Muscle layer of colon (tissue), 2 donors: ENCODE data around the gene IGSF5.

Source experiments
- H3K27ac ChIP-seq: one replicate; pipeline ENCODE4 v1.7.0; 2013; ENCODE audit warnings: low read depth, mild to moderate bottlenecking, low read length, moderate library complexity
- H3K27me3 ChIP-seq, 2 donors: one replicate each; pipeline ENCODE4 v1.7.0; 2013; ENCODE audit warnings: low read length in 2 of 2, mild to moderate bottlenecking in 2 of 2; ENCODE audit not compliant: insufficient read depth in 2 of 2, control insufficient read depth in 1 of 2
- H3K36me3 ChIP-seq: one replicate; pipeline ENCODE4 v1.7.0; 2013; ENCODE audit warnings: mild to moderate bottlenecking, low read length; ENCODE audit not compliant: insufficient read depth
- H3K4me1 ChIP-seq: one replicate; pipeline ENCODE4 v1.7.0; 2013; ENCODE audit warnings: mild to moderate bottlenecking, low read length; ENCODE audit not compliant: insufficient read depth
- H3K4me3 ChIP-seq, 2 donors: one replicate each; pipeline ENCODE4 v1.7.0; 2013; ENCODE audit warnings: low read length in 2 of 2, low read depth in 1 of 2, mild to moderate bottlenecking in 1 of 2, moderate library complexity in 1 of 2
- H3K9ac ChIP-seq: one replicate; pipeline ENCODE4 v1.7.0; 2013; ENCODE audit warnings: low read length
- H3K9me3 ChIP-seq: one replicate; pipeline ENCODE4 v1.7.0; 2013; ENCODE audit warnings: mild to moderate bottlenecking, low read length
- donor health status: abdominal sarcoma.
- donor health status: Adenocarcinoma of cecum.

IGSF5 gene

DNA sequence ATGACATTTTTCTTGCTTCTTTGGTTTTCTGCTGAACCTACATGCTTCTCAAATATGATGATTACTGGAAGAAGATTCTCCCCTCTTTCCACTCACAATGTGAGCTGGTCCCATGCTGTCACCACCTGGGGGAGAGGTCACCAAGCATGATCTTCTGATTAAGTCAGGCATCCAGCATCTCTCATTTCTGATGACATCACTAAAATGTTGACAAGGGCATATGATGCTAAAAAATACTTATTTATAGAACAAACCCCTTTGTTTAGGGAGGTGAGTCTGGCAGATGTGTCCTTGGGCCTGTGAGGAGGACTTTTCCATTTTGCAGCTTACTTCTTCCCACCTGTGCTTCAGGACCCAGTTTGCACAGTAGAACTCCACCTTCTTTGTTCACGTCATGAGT is 80.3 kb downstream of the IGSF5 start:
- no peaks in the 10 kb centered on the region for H3K27me3 ChIP-seq
- H3K27ac ChIP-seq = no peak overlapping the region
- H3K9ac ChIP-seq = no peak overlapping the region
- no peaks in the 10 kb centered on the region for H3K36me3 ChIP-seq
- no peak overlapping the region for H3K4me3 ChIP-seq
- H3K4me1 ChIP-seq = no peaks in the 10 kb centered on the region
- no peaks in the 10 kb centered on the region for H3K9me3 ChIP-seq

DNA sequence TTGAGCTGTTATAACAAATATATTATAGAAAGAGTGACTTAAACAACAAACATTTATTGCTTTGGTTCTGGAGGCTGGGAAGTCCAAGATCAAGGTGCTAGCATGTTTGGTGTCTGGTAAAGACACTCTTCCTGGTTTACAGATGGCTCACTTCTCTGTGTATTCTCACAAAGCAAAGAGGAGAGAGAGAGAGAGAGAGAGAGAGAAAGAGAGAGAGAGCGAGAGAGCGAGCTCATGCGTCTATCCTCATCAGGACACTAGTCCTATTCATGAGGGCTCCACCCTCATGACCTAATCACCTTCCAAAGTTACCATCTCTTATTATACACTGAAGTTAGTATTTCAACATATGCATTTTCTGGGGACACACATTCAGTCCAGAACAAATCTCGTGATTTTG is 89.6 kb downstream of the IGSF5 start:
- H3K27me3 ChIP-seq = no peaks in the 10 kb centered on the region
- no peak overlapping the region for H3K27ac ChIP-seq
- H3K9ac ChIP-seq = no peak overlapping the region
- no peaks in the 10 kb centered on the region for H3K36me3 ChIP-seq
- H3K9me3 ChIP-seq = no peaks in the 10 kb centered on the region
- no peaks in the 10 kb centered on the region for H3K4me1 ChIP-seq
- no peak overlapping the region for H3K4me3 ChIP-seq

DNA sequence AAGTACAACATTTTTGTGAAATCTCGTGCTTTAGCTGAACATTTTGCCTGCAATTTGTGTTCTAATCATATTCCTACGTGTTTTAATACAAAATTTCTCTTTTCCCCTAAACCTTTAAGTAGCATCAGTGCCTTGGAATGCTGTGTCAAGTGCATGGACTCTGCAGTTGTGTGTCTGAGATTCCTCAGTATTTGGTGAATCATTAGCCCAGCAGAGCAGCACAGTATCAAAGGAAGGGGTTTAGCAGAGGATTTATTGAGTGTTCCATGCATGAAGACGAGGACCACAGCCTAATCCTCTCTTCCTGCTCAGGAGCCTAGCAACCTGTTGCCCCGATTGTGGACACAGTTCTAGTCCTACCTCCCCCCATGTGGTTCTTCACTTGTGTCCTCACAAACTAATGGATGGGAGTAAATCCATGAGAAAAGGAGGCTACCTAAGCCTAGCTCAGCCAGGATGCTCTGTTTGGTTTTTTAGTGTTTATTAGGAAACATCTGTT is 92.9 kb downstream of the IGSF5 start:
- no peak overlapping the region for H3K9ac ChIP-seq
- H3K36me3 ChIP-seq = no peaks in the 10 kb centered on the region
- H3K27me3 ChIP-seq = peaks cover 0 to 3% of the 10 kb centered on the region in 2 donors
- H3K27ac ChIP-seq = no peak overlapping the region
- no peak overlapping the region for H3K4me3 ChIP-seq
- no peaks in the 10 kb centered on the region for H3K9me3 ChIP-seq
- no peaks in the 10 kb centered on the region for H3K4me1 ChIP-seq

DNA sequence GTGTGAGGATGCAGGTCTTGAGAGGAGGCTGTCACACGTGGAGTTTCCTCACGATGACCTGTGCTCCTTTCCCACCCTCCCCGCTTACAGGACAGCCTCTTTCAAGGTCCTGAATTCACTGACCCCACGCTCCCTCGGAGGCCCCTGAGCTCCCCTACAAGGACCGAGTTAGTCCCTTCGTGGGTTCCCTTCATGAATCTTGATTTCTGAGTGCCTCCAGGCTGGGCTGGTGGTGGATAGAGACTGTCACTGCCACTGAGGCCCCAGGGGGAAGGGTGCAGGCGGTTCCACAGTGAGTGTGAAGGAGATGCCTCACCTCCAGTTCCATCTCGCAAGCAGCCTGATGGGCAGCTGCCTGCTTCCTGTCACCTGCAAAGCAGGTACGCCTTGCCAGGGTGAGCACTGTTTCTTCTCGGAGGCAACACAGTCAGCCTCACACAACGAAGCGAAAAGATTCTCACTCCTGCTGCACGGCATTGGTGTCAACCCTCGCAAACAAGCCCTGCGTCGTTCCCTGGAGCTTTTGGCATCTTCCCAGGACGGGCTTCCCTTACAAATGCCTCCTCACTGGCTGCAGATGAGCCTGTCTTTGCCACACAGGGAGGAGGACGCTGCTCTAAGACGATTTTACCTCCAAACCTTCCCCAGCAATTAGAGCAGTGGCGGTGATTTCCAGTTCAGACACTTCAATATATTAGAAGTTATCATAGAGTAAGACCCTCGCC is 95.6 kb downstream of the IGSF5 start:
- Histone ChIP-seq H3K36me3 (no peaks in the 10 kb centered on the region), H3K4me3 (no peak overlapping the region), H3K27me3 (peaks cover 0 to 3% of the 10 kb centered on the region in 2 donors), H3K4me1 (no peaks in the 10 kb centered on the region), H3K9ac (no peak overlapping the region), H3K27ac (no peak overlapping the region), H3K9me3 (no peaks in the 10 kb centered on the region)

DNA sequence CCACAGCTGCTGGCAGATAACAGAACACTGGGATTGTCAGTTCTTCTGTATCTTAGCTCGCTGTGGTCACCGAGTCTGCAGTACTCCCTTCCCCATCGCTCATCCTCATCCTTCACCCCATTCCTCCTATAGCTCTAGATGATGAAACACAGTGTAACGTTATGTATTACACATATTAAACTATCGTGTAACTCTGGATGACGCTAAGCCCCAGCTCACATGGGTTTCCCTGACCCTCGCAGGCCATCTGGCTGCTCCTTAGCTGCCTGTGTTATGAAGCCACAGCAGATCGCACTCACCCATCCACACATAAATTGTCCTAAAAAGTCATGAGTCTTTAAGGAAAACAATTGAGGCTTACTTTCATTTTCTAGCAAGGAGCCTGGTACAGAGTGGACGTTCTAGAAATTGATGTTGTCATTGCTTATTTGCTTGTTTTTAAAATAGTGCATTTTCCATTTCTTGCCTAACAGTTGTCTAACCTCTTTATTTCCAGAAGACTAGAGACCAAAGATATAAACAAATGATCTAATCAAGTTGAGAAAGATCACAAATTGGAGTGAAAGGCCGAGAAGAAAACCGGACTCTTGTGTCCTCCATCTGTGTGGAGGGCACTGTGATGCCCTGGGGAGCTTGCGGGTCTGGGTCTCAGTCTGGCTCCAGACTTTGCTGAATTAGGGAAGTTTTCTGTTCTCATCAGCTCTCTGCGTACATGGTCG is 97.9 kb downstream of the IGSF5 start:
- Histone ChIP-seq H3K27me3 (peaks cover 0 to 3% of the 10 kb centered on the region in 2 donors), H3K9me3 (no peaks in the 10 kb centered on the region), H3K4me1 (no peaks in the 10 kb centered on the region), H3K9ac (no peak overlapping the region), H3K4me3 (no peak overlapping the region), H3K36me3 (no peaks in the 10 kb centered on the region), H3K27ac (no peak overlapping the region)

DNA sequence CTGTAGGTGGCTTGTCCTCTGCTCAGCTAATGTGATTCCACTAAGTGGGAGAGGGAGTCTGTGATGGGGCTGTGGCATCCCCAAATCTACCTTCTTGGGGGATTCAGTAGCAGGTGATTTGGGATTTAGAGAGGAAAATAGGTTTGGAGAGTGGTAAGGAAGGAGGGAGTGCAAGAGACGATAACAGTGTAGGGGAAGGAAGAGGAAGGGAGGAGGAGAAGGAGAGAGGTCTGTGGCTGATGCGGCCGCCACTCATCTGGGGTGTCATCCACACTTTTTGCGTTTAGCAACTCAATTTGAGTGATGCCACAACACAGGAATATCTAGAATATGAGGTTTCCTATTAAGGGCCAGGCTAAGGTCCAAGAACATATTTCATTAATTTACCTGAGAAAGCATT is 98.5 kb downstream of the IGSF5 start:
- Histone ChIP-seq H3K9ac (no peak overlapping the region), H3K27me3 (peaks cover 0 to 3% of the 10 kb centered on the region in 2 donors), H3K9me3 (no peaks in the 10 kb centered on the region), H3K4me1 (no peaks in the 10 kb centered on the region), H3K4me3 (no peak overlapping the region), H3K27ac (no peak overlapping the region), H3K36me3 (no peaks in the 10 kb centered on the region)

DNA sequence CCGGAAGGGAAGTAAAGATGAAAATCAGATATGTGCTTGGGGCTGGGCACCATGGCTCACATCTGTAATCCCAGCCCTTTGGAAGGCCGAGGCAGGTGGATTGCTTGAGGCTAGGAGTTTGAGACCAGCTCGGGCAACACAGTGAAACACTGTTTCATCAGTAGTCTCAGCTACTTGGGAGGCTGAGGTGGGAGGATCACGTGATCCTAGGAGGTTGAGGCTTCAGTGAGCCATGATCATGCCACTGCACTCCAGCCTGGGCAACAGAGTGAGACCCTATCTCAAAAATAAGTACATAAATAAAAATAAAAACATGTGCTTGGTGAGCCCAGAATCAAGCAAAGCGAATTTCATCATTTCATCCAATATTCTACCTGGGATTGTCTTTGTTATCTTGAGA is 98.9 kb downstream of the IGSF5 start:
- no peaks in the 10 kb centered on the region for H3K4me1 ChIP-seq
- H3K27me3 ChIP-seq = peaks cover 0 to 3% of the 10 kb centered on the region in 2 donors
- no peak overlapping the region for H3K4me3 ChIP-seq
- no peaks in the 10 kb centered on the region for H3K9me3 ChIP-seq
- no peak overlapping the region for H3K27ac ChIP-seq
- H3K9ac ChIP-seq = no peak overlapping the region
- no peaks in the 10 kb centered on the region for H3K36me3 ChIP-seq

DNA sequence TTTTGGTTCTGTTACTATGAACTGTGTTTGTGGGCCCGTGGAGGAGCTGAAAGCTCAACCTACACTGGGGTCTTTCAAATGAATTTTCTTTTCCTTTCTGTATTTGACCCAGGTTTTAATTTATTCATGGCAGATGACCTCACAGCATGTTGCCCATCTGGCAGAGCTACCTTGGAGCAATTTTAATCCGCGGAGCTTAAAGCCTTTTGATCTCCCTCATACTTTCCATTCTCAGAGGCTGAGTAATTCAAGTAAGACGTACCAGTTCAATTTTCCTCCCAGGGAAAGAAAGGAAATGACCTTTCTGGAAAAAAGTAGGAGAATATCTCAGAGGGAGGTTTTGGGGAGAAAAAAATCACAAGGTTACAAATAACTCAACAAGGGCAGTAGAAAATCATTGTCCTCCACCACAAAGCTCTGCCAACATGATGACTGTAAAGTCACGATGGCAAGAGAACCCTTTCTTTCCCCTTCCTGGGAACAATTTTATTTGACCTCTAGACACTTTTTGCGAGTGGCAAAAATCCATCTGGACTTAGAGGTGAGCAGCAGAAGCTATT is 100.7 kb downstream of the IGSF5 start:
- no peak overlapping the region for H3K9ac ChIP-seq
- no peak overlapping the region for H3K4me3 ChIP-seq
- no peak overlapping the region for H3K27ac ChIP-seq
- H3K27me3 ChIP-seq = peaks cover 0 to 3% of the 10 kb centered on the region in 2 donors
- no peaks in the 10 kb centered on the region for H3K4me1 ChIP-seq
- no peaks in the 10 kb centered on the region for H3K9me3 ChIP-seq
- H3K36me3 ChIP-seq = no peaks in the 10 kb centered on the region

DNA sequence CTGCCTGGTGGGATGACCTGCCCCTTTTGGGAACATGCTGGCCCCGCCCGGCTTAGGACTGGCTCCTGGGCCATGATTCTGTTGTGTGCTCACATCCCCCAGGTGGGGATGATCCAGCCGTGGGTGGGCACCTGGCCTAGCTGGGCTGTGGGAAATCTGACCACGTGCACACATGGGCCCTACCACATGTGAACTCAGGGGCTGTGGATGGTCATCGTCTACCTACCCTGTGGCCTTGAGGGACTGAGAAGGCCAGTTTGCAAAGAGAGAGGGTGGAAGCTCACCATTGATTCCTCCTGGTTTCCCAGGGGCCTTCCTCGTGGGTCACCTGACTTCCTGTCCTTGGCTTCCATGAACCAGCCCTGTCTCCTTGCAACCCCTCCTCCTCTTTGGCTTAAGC is 102.9 kb downstream of the IGSF5 start:
- Histone ChIP-seq H3K9ac (no peak overlapping the region), H3K4me3 (no peak overlapping the region), H3K36me3 (no peaks in the 10 kb centered on the region), H3K9me3 (no peaks in the 10 kb centered on the region), H3K27ac (no peak overlapping the region), H3K4me1 (peaks cover 3% of the 10 kb centered on the region), H3K27me3 (no peaks in the 10 kb centered on the region)

DNA sequence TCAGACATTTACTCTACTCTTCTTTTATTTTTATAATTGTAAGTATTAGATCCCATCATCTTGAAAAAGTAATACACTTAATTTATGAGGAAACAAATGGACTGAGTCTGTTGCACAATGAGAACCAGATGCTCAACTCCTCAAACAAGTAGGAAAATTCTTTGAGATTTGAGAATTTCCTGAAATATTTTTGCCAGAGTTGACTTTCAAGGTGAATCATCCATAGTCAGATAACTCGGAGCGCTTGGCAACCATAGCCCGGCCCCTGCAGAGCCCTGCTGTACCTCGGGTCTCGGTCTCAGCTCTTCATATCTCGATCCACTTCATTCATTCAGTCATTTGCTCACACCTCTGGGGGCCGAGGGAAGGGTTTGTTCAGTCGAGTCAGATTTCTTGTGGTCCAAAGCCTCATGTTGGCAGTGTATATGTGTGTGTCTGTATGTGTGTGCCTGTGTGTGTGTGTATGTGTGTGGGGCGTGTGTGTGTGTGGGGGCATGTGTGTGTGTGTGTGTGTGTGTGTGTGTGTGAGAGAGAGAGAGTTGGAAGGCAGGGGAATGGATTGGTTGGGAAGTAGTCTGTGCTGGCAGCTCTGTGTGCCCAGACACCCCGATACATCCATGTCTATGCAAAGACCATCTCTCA is 104.2 kb downstream of the IGSF5 start:
- Histone ChIP-seq H3K27ac (no peak overlapping the region), H3K4me3 (no peak overlapping the region), H3K9me3 (no peaks in the 10 kb centered on the region), H3K27me3 (no peaks in the 10 kb centered on the region), H3K9ac (no peak overlapping the region), H3K4me1 (peaks cover 3% of the 10 kb centered on the region), H3K36me3 (no peaks in the 10 kb centered on the region)

DNA sequence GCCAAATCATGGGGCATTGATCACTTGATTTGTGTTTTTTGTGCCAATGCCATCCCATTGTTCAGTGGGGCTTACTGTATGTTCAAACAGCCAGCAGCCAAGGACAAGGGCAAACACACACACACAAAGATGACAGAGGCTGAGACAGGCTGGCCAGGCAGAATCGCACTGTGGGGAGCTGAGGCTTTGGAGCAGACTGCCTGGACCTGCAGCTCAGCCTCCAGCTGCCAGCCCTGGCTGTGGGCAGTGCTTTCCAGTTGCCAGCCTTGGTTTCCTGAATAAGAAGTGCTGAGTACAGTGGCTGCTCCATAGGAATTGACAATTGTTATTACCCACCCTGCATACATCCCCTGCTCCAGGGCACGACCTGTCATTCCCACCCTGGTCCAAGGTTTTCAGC is 105.3 kb downstream of the IGSF5 start:
- H3K27ac ChIP-seq = no peak overlapping the region
- no peaks in the 10 kb centered on the region for H3K27me3 ChIP-seq
- no peak overlapping the region for H3K4me3 ChIP-seq
- H3K4me1 ChIP-seq = peaks cover 3% of the 10 kb centered on the region
- H3K9me3 ChIP-seq = no peaks in the 10 kb centered on the region
- H3K9ac ChIP-seq = no peak overlapping the region
- H3K36me3 ChIP-seq = no peaks in the 10 kb centered on the region
